Measurements from ENCODE around the gene RBM42. TPM values are rescaled to one million over a fixed set of nuclear protein-coding genes. Genes with fewer than 3 reads are reported as not detected.

The RBM42 gene
- total and polyA plus RNA-seq, 9 of the 15 experiments (the other 6 are each of a cell fraction or from before 2014, with no cell fraction given) = 5.7 to 149 (median 32.4) TPM

- TF ChIP-seq ZNF318 (IDR thresholded peaks at IDR 0.05; ENCODE audit: borderline replicate concordance in 1 of 2, low read depth in 1 of 2) (no peak), KLF10 (CRISPR knock-in tag; IDR thresholded peaks at IDR 0.05) (no peak), MCM5 (IDR thresholded peaks at IDR 0.05; ENCODE audit: low read depth) (no peak), PYGO2 (tag; IDR thresholded peaks at IDR 0.05) (no peak), THRB (CRISPR knock-in tag; conservative IDR thresholded peaks at IDR 0.05) (0 out of 2 replicates have a peak, but pooled peaks have one; percentile 50), CTCF (IDR thresholded peaks at IDR 0.05 in 2 of 3, conservative IDR thresholded peaks at IDR 0.05 in 1 of 3; ENCODE audit: insufficient read depth in 2 of 3, low read depth in 1 of 3, low read length in 3 of 3) (peak in 2 of 3 experiments; percentile 14 to 25; a peak in 1 of 6 replicates), GTF2F1 (IDR thresholded peaks at IDR 0.05; ENCODE audit: low read depth, low read length) (peak; percentile 98; the same call in 1 of the 2 replicates), CTCFL (IDR thresholded peaks at IDR 0.05; ENCODE audit: borderline replicate concordance, insufficient read depth, low read depth, low read length, poor library complexity, severe bottlenecking) (peak; percentile 24)
Observed at GRCh38 chr19:35612559-35613321, 16.1 kb upstream of the RBM42 start, which contains the start of gene HAUS5 (continued).

Measured in K562 (cell line).